ENCODE results near the gene HOXA11.

HOXA11 gene

GRCh38 chr7:27156508-27156898 is 28.5 kb downstream of the HOXA11 start, which contains the start of gene HOXA7:
HOXA7 (minus strand) TSS chr7:27156675; CDS start chr7:27156545, 130 bp downstream.
- peak; percentile 64 for DNase-seq

DNA sequence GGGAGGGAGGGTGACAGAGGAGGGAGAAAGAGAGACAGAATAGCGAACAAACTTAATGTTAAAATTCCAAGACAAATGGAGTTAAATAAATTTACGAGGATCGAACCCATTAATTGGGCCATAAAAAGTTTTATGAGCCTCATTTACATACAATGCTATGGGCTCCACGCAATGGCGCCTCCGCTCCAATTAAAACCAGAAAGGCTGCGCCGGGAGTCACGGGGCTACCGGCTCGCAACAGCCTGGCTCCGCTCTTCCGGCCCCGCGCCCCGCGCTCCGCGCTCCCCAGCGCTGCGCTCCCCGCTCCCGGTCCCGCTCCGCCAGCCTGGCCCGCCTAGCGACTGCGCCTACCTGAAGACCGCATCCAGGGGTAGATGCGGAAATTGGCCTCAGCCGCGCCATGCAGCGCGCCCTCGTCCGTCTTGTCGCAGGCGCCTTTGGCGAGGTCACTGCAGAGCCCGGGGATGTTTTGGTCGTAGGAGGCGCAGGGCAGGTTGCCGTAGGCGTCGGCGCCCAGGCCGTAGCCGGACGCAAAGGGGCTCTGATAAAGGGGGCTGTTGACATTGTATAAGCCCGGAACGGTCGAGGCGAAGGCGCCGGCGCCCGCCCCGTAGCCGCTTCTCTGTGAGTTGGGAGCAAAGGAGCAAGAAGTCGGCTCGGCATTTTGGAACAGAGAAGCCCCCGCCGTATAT is 29.1 kb downstream of the HOXA11 start:
- DNase-seq, result no peak

DNA sequence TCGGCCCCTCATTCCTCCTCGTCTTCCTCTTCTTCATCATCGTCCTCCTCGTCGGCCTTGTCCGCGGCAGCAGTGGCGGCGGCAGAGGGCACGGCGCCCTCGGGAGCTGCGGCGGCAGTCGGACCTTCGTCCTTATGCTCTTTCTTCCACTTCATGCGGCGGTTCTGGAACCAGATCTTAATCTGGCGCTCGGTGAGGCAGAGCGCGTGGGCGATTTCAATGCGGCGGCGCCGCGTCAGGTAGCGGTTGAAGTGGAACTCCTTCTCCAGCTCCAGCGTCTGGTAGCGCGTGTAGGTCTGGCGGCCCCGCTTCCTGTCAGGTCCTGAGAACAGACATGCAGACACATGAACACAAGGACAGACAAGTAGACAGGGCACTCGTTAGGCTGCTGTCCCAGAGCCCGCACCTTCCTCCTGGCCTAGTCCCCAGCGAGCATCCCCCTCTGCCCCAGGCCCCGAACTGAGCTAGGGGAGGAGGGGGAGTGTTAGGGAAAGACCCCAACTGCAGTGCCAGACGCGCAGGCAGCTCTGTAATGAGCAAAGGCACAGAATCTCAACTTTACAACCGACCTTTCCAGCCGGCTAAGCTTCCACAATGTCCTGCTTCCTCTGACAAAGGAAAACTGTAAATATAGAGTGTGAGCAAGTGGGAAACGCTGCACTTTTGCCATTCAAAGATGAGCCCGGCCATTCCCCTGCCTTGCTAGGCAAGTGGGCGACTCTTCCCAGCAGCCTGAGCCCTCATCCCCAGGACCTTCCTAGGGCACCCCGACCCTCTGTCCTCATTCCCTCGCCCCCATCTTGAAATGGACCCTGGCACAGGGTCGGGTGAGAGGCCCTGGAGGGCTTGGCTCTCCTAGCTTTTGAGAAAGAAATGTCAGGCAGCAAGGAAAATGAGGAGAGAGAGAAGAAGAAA is 29.9 kb downstream of the HOXA11 start:
- DNase-seq, result no peak

DNA sequence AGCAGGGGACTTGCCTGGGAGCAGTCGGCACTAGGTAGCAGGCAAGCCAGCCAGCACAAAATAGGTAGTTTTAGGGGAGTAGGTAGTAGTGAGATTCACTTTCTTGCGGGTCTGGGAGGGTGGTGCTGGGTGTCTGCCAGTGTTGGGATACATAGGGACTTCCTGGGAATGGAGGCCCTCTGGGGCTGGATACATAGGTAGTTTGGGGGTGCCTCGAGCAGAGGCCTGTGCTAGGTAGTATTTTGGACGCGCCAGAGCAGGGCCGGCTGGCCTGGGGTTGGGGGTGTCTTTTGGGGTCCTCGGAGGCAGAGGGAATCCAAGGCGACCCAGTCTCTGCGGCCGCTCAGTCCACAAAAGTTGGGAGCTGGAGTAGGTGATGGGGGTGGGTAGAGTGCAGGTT is 30.7 kb downstream of the HOXA11 start:
- no peak for DNase-seq

DNA sequence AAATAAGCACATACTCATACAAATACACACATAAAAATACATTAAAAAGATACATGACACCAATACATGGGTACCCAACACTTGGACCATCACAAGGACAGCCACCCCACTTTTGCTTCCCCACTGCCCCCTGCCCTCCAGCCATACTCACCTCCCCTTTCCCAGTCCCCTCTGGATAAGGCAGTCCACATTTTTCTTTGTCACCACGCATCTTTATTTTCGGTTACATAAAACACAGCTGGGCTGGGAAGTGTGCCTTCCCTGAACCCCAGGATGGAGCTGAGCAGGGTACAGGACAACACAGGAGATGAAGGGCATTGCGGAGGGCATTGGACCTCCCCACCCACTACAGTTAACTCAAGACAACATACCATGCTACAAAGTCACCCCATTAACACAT is 31.5 kb downstream of the HOXA11 start:
- DNase-seq, result no peak

- no peak for DNase-seq
Observed at GRCh38 chr7:27152816-27153442, 32.1 kb downstream of the HOXA11 start.

- DNase-seq, result peak; percentile 82
Observed at GRCh38 chr7:27151931-27152815, 32.9 kb downstream of the HOXA11 start, which contains the start of gene HOXA3. HOXA3 (minus strand) TSS chr7:27152583; CDS start chr7:27110640, 41,943 bp downstream.

GRCh38 chr7:27151341-27151930 is 33.6 kb downstream of the HOXA11 start:
- no peak for DNase-seq

DNA sequence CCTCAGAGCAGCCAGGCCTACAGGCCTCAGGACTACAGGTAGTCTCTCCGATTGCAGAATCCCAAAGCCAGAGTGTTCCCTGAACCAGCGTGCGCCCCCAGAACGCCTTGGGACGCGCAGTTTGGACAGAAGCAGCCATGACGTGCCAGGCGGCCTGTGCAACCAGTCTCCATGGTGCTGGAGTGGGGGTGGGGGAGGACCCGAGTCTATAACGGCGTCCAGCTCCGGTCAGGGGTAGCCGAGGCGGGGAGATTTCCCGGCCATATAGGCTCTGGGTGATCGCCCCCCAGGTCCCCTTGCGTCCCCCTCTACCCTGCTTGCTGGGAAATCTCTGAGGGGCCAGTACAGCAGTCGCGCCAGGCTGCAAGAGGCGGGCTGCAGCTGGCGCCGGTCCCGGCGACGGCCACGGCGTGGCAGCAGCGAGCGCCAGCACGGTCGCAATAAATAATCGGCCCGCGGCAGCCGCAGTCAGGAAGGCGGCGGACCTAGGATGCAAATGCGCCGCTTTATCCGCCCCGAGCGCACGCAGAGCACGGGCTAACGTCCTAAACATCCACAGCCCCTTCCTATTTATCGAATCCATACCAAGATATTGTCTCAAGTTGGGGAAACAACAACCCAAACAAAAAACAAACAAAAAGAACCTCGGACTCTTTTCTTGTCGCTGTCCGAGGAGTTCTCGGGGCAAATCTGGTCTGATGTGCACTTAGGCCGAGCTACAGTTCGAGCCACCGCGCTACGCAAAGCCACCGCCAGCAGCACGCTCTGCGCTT is 34.3 kb downstream of the HOXA11 start:
- DNase-seq, result peak; percentile 72

- no peak for DNase-seq
Observed at GRCh38 chr7:27149842-27150567, 35.0 kb downstream of the HOXA11 start.

GRCh38 chr7:27148756-27149641 is 36.0 kb downstream of the HOXA11 start:
- no peak for DNase-seq

- DNase-seq, result no peak
Observed at GRCh38 chr7:27148031-27148755, 36.8 kb downstream of the HOXA11 start.

DNA sequence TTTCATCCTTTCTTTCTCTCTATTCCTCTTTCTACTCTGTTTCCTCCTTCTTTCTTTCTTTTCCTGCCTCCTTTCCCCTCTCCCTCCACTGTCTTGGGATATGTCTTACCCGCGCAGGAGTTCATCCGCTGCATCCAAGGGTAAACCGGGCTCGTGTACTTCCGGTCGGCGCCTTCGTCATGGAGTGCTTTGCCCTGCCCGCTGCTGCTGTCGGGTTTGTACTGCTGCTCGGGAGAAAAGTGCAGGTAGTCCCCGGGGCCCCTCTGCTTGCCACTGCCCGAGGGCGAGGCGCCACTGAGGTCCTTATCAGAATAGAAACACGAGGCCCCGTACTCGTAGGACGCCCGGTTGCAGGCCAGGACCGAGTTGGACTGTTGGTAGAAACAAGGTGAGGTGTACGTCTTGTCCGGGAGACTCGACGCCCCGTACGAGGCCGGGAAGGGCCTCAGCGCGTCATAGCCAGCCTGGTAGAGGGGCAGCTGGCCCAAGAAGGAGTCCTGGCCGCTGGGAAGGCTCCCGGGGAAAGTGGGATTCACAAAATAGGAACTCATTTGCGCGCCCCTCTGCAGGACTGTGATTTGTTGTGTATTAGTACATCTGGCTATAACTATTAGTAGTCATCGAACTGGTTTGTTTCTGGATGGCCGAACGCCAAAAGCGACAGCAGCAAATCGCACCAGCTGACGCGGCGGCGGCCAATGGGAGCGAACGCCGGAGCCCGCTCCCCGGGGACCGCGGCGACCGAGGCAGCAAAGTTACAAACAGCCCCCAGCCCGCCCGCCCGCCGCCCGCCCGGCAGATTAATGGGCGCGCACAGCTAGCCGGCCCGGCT is 37.6 kb downstream of the HOXA11 start, which contains the start of gene HOXA6:
Gene HOXA6, minus strand, starts transcription at position 576 of the 832 bp plus-strand sequence. Its CDS starts 25 bp downstream, at position 551.
- no peak for DNase-seq

- no peak for DNase-seq
Observed at GRCh38 chr7:27146491-27147198, 38.4 kb downstream of the HOXA11 start.

GRCh38 chr7:27145914-27146412 is 39.1 kb downstream of the HOXA11 start:
- no peak for DNase-seq

DNA sequence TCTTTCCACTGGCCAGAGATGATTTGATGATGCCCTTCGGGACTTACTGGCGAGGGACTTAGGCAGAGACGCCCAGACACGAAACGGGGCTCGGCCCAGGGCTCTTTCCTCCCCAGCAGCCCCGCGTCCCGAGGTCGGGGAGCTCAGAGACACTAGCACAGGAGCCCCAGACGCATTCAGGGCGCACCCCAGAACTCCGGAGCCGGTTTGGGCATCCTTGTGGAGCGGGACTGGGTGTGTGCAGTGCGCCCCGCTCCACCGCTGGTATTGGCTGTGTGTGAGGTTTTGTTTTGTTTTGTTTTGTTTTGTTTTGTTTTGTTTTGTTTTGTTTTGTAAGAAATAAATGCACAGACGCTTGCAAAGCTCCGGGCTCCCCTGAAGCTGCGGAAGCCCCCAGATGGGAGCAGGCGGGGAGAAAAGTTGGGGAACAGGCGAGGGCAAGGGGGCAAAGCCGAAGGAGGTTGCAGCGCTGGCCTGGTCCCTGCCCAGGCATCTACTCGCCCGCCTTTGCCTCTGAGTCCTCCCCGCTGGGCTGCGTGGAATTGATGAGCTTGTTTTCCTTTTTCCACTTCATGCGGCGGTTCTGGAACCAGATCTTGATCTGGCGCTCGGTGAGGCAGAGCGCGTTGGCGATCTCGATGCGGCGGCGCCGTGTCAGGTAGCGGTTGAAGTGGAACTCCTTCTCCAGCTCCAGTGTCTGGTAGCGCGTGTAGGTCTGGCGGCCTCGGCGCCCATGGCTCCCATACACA is 39.7 kb downstream of the HOXA11 start:
- DNase-seq, result no peak
